T-helper 1 cell treated with Interleukin-12 subunit alpha and Interleukin-12 subunit beta and Interleukin-4 antibody, amounts not matched to agents 30 μg/mL and 1 μg/mL, for 36 hours (primary cell): ENCODE measurements around the gene HDAC4.

ENCODE experiments used
- H3K27ac Mint-ChIP-seq: one replicate; pipeline ENCODE4 v1.8.0; 2021; ENCODE audit warnings: mild to moderate bottlenecking, mixed read lengths
- H3K27me3 Mint-ChIP-seq: one replicate; pipeline ENCODE4 v1.8.0; 2021; ENCODE audit warnings: low read depth, mixed read lengths
- H3K36me3 Mint-ChIP-seq: one replicate; pipeline ENCODE4 v1.8.0; 2021; ENCODE audit warnings: low read depth, mixed read lengths
- H3K4me1 Mint-ChIP-seq: one replicate; pipeline ENCODE4 v1.8.0; 2021; ENCODE audit warnings: low read depth, mixed read lengths
- H3K4me3 Mint-ChIP-seq: one replicate; pipeline ENCODE4 v1.8.0; 2021; ENCODE audit warnings: mild to moderate bottlenecking, moderate library complexity, mixed read lengths
- H3K9me3 Mint-ChIP-seq: one replicate; pipeline ENCODE4 v1.8.0; 2021; ENCODE audit warnings: mixed read lengths

Gene HDAC4

GRCh38 chr2:239087046-239087710 is 313.6 kb downstream of the HDAC4 start:
- Mint-ChIP-seq H3K9me3 (no peaks in the 10 kb centered on the region), H3K36me3 (peaks cover 12% of the 10 kb centered on the region), H3K4me3 (no peak overlapping the region), H3K27me3 (no peaks in the 10 kb centered on the region), H3K4me1 (no peaks in the 10 kb centered on the region), H3K27ac (no peak overlapping the region)

GRCh38 chr2:239086325-239087020 is 314.3 kb downstream of the HDAC4 start:
- peaks cover 12% of the 10 kb centered on the region for H3K36me3 Mint-ChIP-seq

GRCh38 chr2:239085201-239085992 is 315.4 kb downstream of the HDAC4 start:
- no peak overlapping the region for H3K4me3 Mint-ChIP-seq

More at GRCh38 chr2:239086325-239087020, 314.3 kb downstream of the HDAC4 start:
- H3K27me3 Mint-ChIP-seq = no peaks in the 10 kb centered on the region
- H3K9me3 Mint-ChIP-seq = no peaks in the 10 kb centered on the region
- H3K4me1 Mint-ChIP-seq = no peaks in the 10 kb centered on the region
- no peak overlapping the region for H3K4me3 Mint-ChIP-seq
- no peak overlapping the region for H3K27ac Mint-ChIP-seq

GRCh38 chr2:239084007-239084406 is 316.8 kb downstream of the HDAC4 start:
- Mint-ChIP-seq H3K4me3 (no peak overlapping the region), H3K9me3 (no peaks in the 10 kb centered on the region), H3K36me3 (peaks cover 22% of the 10 kb centered on the region), H3K27me3 (no peaks in the 10 kb centered on the region), H3K4me1 (no peaks in the 10 kb centered on the region), H3K27ac (no peak overlapping the region)

More at GRCh38 chr2:239085201-239085992, 315.4 kb downstream of the HDAC4 start:
- H3K27ac Mint-ChIP-seq = no peak overlapping the region
- no peaks in the 10 kb centered on the region for H3K9me3 Mint-ChIP-seq
- no peaks in the 10 kb centered on the region for H3K27me3 Mint-ChIP-seq
- H3K36me3 Mint-ChIP-seq = peaks cover 14% of the 10 kb centered on the region
- no peaks in the 10 kb centered on the region for H3K4me1 Mint-ChIP-seq

- Mint-ChIP-seq H3K27me3 (no peaks in the 10 kb centered on the region), H3K36me3 (peaks cover 24% of the 10 kb centered on the region), H3K4me3 (no peak overlapping the region), H3K9me3 (no peaks in the 10 kb centered on the region), H3K4me1 (no peaks in the 10 kb centered on the region), H3K27ac (no peak overlapping the region)
Measured at GRCh38 chr2:239082425-239082824, 318.4 kb downstream of the HDAC4 start.

GRCh38 chr2:239081622-239082021 is 319.2 kb downstream of the HDAC4 start:
- Mint-ChIP-seq H3K27me3 (no peaks in the 10 kb centered on the region), H3K4me1 (no peaks in the 10 kb centered on the region), H3K4me3 (no peak overlapping the region), H3K9me3 (no peaks in the 10 kb centered on the region), H3K36me3 (peaks cover 27% of the 10 kb centered on the region), H3K27ac (no peak overlapping the region)

GRCh38 chr2:239081046-239081445 is 319.8 kb downstream of the HDAC4 start:
- Mint-ChIP-seq H3K4me3 (no peak overlapping the region), H3K36me3 (peaks cover 27% of the 10 kb centered on the region), H3K27ac (no peak overlapping the region), H3K27me3 (no peaks in the 10 kb centered on the region), H3K9me3 (no peaks in the 10 kb centered on the region), H3K4me1 (no peaks in the 10 kb centered on the region)

GRCh38 chr2:239079671-239080294 is 321.0 kb downstream of the HDAC4 start:
- H3K9me3 Mint-ChIP-seq = no peaks in the 10 kb centered on the region
- H3K4me1 Mint-ChIP-seq = no peaks in the 10 kb centered on the region
- H3K27ac Mint-ChIP-seq = no peak overlapping the region
- no peaks in the 10 kb centered on the region for H3K27me3 Mint-ChIP-seq
- H3K4me3 Mint-ChIP-seq = no peak overlapping the region
- H3K36me3 Mint-ChIP-seq = peaks cover 27% of the 10 kb centered on the region

- Mint-ChIP-seq H3K36me3 (peaks cover 26% of the 10 kb centered on the region), H3K4me3 (no peak overlapping the region), H3K9me3 (no peaks in the 10 kb centered on the region), H3K27me3 (no peaks in the 10 kb centered on the region), H3K4me1 (no peaks in the 10 kb centered on the region), H3K27ac (no peak overlapping the region)
Measured at GRCh38 chr2:239078128-239078924, 322.5 kb downstream of the HDAC4 start.

GRCh38 chr2:239077260-239077659 is 323.6 kb downstream of the HDAC4 start:
- peaks cover 26% of the 10 kb centered on the region for H3K36me3 Mint-ChIP-seq
- no peaks in the 10 kb centered on the region for H3K4me1 Mint-ChIP-seq
- no peak overlapping the region for H3K27ac Mint-ChIP-seq
- H3K27me3 Mint-ChIP-seq = no peaks in the 10 kb centered on the region
- no peaks in the 10 kb centered on the region for H3K9me3 Mint-ChIP-seq
- H3K4me3 Mint-ChIP-seq = no peak overlapping the region

GRCh38 chr2:239075918-239076758 is 324.7 kb downstream of the HDAC4 start:
- no peaks in the 10 kb centered on the region for H3K4me1 Mint-ChIP-seq
- H3K36me3 Mint-ChIP-seq = peaks cover 28% of the 10 kb centered on the region
- H3K9me3 Mint-ChIP-seq = no peaks in the 10 kb centered on the region
- H3K4me3 Mint-ChIP-seq = no peak overlapping the region
- no peak overlapping the region for H3K27ac Mint-ChIP-seq
- H3K27me3 Mint-ChIP-seq = no peaks in the 10 kb centered on the region

- peaks cover 15% of the 10 kb centered on the region for H3K36me3 Mint-ChIP-seq
- H3K4me1 Mint-ChIP-seq = no peaks in the 10 kb centered on the region
- H3K9me3 Mint-ChIP-seq = no peaks in the 10 kb centered on the region
- no peak overlapping the region for H3K27ac Mint-ChIP-seq
- H3K27me3 Mint-ChIP-seq = no peaks in the 10 kb centered on the region
- no peak overlapping the region for H3K4me3 Mint-ChIP-seq
Measured at GRCh38 chr2:239073745-239074530, 326.9 kb downstream of the HDAC4 start.

- Mint-ChIP-seq H3K36me3 (peaks cover 14% of the 10 kb centered on the region), H3K27me3 (no peaks in the 10 kb centered on the region), H3K4me1 (no peaks in the 10 kb centered on the region), H3K9me3 (no peaks in the 10 kb centered on the region), H3K4me3 (no peak overlapping the region), H3K27ac (no peak overlapping the region)
Measured at GRCh38 chr2:239073270-239073669, 327.6 kb downstream of the HDAC4 start.
